Ishikawa (cell line): ENCODE results near the gene DSCAML1.

Experiments used
- CEBPB ChIP-seq: IDR thresholded peaks from 2 replicates; pipeline ENCODE4 v1.6.1; 2012
- TAF1 ChIP-seq: IDR thresholded peaks from 2 replicates; pipeline ENCODE4 v1.6.1; 2012; ENCODE audit warnings: low read depth, mild to moderate bottlenecking
- ZBTB7A ChIP-seq: IDR thresholded peaks from 2 replicates; pipeline ENCODE4 v1.6.1; 2012; ENCODE audit warnings: low read depth
- TF ChIP-seq, protein P1 (sequence below): IDR thresholded peaks from 2 replicates; pipeline ENCODE4 v1.6.1; 2012

DNA sequence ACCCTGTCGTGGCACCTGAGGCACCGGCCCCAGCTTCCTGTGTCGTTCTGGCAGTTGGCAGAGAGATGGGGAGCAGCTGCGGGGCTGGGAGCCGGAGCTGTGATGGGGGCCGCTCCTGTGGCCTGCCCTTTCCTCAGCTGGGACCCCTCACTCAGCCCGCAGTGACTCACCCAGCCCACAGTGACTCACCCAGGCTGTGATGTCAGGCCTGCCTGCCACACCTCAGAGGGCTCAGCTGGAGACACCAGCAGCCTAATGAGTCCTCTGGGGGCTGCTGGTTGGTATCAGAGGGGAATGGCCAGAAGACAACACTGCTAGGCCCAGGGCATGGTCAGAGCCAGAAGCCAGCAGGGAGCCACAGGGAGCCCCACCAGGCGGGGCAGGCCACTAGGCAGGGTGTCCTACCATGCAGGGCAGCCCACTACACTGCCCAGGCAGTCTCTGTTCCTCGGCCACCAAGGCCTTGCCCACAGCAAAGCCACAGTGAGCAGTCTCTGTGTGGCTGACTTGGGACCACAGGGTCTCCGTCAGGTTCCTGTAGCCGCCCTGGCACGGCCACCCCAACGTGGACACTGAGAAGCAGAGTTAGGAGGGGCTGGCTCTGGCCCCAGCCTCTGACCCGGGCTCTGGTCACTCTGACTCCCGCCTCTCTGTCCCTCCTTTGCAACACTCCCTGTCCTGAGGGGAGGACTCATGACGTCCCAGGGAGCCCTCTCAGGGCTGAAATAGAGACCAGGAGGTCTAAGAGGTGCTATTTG is 31.8 kb upstream of the DSCAML1 start:
- TF ChIP-seq, protein P1, sequence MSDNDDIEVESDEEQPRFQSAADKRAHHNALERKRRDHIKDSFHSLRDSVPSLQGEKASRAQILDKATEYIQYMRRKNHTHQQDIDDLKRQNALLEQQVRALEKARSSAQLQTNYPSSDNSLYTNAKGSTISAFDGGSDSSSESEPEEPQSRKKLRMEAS = no peak
- TF ChIP-seq ZBTB7A (peak; percentile 92), TAF1 (no peak), CEBPB (no peak)
